Amygdala (tissue), 56 donors: ENCODE measurements around the gene EFCAB3.
"Not testable (repeated sequence)": the region's sequence is repeated elsewhere in the genome, so short reads cannot be mapped to it uniquely, and the experiment has no call there.

ENCODE experiments used
- DNase-seq, 56 donors: peaks; one replicate each; lab custom pipeline; 2025; lab: John Stamatoyannopoulos, UW

EFCAB3 gene

GRCh38 chr17:62458483-62458882 lies 78.1 kb downstream of the EFCAB3 start:
- not testable (repeated sequence) for DNase-seq

DNA sequence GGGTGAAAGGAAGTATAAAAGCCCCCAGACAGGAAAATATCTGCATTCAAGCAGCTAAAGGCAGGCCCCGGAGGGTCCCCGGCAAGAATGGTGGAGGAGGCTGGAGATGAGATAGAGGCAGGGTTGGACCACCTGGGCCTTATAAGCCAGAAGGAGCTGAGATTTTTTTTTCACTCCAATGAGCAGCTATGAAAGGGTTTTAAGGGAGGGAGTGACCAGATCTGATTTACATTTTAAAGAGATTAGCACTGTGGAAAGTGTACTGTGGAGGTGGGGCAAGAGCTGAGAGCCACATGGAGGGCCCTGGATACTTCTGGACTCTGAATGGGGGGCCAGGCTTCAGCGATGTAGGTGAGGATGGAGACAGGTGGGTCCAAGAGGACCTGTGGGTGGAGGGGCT lies 84.1 kb downstream of the EFCAB3 start:
- DNase-seq: not testable (repeated sequence)

DNA sequence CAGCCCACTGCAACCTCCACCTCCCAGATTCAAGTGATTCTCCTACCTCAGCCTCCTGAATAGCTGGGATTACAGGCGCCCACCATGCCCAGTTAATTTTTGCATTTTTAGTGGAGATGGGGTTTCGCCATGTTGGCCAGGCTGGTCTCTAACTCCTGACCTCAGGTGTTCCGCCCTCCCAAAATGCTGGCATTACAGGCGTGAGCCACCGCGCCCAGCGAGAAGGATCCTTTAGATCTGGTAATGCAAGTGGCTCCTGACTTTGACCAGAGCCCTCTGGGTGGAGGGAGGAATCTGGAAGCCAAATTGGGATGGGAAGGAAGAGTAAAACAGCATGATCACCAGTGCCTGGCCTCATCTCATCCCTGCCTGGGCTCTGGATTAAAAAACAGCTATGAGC lies 84.9 kb downstream of the EFCAB3 start:
- not testable (repeated sequence) for DNase-seq
